Ectodermal cell (in vitro differentiated cells): ENCODE results near the gene MAP1LC3B2.
"Not testable (repeated sequence)": the region's sequence is repeated elsewhere in the genome, so short reads cannot be mapped to it uniquely, and the experiment has no call there.

Experiments
- H3K27ac ChIP-seq: 2 replicates; pipeline ENCODE4 v1.7.0; 2013; ENCODE audit warnings: mild to moderate bottlenecking, low read depth, low read length; ENCODE audit not compliant: insufficient read depth, poor library complexity, severe bottlenecking
- H3K27me3 ChIP-seq: 2 replicates; pipeline ENCODE4 v1.7.0; 2013; ENCODE audit warnings: mild to moderate bottlenecking, low read length; ENCODE audit not compliant: insufficient read depth, control insufficient read depth, poor library complexity, severe bottlenecking
- H3K36me3 ChIP-seq: one replicate; pipeline ENCODE4 v1.7.0; 2013; ENCODE audit warnings: low read length; ENCODE audit not compliant: control insufficient read depth, insufficient read depth
- H3K4me1 ChIP-seq: one replicate; pipeline ENCODE4 v1.7.0; 2013; ENCODE audit warnings: low read length; ENCODE audit not compliant: control insufficient read depth, insufficient read depth
- H3K4me3 ChIP-seq: 2 replicates; pipeline ENCODE4 v1.7.0; 2013; ENCODE audit warnings: low read depth, low read length, control low read depth; ENCODE audit not compliant: insufficient read depth
- H3K9me3 ChIP-seq: 2 replicates; pipeline ENCODE4 v1.7.0; 2013; ENCODE audit warnings: mild to moderate bottlenecking, low read length, moderate library complexity; ENCODE audit not compliant: control insufficient read depth
- WGBS, 2 experiments: methylation state at CpG; one replicate each; pipeline ENCODE4 v1.1.7; 2013; ENCODE audit warnings: missing lambda C conversion rate in 2 of 2; 5-methylcytosine and 5-hydroxymethylcytosine counted together

Gene MAP1LC3B2

DNA sequence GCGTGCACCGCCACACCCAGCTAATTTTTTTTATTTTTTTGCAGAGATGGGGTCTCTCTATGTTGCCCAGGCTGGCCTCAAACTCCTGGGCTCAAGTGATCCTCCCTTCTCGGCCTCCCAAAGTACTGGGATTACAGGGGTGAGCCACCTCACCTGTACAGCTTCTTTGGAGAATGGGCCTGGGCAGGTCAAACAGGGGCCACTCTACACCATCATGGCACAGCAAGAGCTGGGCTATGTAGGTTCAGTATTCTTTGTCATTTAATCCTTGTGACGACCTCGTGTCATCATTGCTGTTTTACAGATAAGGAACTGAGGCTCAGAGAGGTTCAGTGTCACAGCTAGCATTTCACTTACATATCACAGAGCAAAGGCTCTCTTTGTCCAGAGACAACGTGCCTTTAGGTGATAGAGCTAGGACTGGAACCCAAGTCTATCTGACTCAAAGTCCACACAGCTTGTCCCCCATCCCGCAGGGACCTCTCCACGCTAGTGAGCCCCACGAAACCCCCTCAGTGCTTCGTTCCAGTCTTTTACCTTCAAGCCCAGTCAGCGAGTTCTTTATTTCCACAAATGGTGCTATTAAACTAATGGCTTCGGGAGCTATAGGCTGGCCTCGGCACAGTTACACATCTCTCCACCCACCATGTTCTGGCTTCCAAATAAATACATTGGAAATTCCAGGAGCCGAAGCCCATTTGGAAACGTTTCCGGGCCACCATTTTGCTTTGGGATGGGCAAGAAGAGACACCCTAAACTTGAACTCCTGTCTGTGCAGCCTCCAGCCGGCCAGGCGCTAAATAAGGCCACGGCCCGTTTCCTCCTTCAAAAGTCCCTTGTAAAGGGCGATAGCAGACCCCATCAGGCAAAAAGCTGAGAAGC lies 660 bp upstream of the MAP1LC3B2 start:
- no peak overlapping the region for H3K4me3 ChIP-seq
- no peaks in the 10 kb centered on the region for H3K27me3 ChIP-seq
- H3K4me1 ChIP-seq = peaks cover 12% of the 10 kb centered on the region
- 94% methylated on average over 21 of the region's 21 CpGs for WGBS, 2 experiments
- H3K27ac ChIP-seq = no peak overlapping the region
- no peaks in the 10 kb centered on the region for H3K9me3 ChIP-seq
- no peaks in the 10 kb centered on the region for H3K36me3 ChIP-seq

DNA sequence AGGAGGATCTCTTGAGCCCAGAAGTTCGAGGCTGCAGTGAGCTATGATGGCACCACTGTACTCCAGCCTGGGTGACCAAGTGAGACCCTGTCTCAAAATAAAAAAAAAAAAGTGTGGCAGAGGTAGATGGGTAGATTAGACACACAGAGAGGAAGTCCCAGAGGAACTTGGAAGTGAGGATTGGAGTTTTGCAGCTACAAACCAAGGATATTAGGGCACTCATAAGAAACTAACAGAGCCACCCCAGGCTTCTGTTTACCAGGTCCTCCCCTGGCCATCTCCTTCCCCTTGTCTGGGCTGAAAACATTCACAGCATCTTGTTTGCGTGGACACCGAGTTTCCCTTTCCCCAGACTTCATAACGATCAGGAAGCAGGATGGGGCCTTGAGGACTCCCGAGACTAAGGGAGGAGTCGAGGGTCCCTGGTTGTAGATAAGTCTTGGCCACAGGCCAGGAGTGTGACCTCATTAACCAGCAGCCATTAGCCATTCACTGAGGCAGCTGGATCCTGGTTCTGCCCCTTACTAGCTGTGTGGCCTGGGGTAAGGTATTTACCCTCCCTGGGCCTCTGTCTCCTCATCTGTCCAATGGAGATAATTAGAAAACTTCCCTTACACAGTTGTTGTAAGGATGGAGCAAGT lies 2.1 kb downstream of the MAP1LC3B2 start:
- H3K36me3 ChIP-seq = no peaks in the 10 kb centered on the region
- H3K27me3 ChIP-seq = no peaks in the 10 kb centered on the region
- peaks cover 12% of the 10 kb centered on the region for H3K4me1 ChIP-seq
- WGBS, 2 experiments = 93 to 97% methylated on average over 6 of the region's 6 CpGs
- no peak overlapping the region for H3K4me3 ChIP-seq
- no peaks in the 10 kb centered on the region for H3K9me3 ChIP-seq
- H3K27ac ChIP-seq = no peak overlapping the region

DNA sequence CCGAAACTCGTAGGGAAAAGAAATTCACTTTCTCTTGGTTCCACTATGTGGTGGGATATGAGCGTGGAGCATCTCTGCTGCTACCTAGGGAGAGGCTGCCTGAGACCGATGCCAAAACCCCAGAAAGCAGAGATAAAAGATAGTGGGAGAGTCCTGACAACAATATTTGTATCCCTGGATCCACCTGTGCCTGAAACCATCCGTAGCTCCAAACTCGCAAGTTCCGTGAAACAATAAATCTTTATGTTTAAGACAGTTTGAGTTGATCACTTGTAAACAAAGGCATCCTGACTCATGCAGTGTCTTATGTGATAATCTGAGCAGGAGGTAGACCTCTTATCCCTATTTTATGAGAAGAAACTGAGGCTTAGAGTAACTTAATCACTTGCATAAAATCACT lies 2.9 kb downstream of the MAP1LC3B2 start:
- Histone ChIP-seq H3K4me3 (no peak overlapping the region), H3K27ac (no peak overlapping the region), H3K36me3 (no peaks in the 10 kb centered on the region), H3K4me1 (peaks cover 12% of the 10 kb centered on the region), H3K9me3 (no peaks in the 10 kb centered on the region), H3K27me3 (no peaks in the 10 kb centered on the region)
- 82 to 86% methylated on average over 7 of the region's 7 CpGs for WGBS, 2 experiments

DNA sequence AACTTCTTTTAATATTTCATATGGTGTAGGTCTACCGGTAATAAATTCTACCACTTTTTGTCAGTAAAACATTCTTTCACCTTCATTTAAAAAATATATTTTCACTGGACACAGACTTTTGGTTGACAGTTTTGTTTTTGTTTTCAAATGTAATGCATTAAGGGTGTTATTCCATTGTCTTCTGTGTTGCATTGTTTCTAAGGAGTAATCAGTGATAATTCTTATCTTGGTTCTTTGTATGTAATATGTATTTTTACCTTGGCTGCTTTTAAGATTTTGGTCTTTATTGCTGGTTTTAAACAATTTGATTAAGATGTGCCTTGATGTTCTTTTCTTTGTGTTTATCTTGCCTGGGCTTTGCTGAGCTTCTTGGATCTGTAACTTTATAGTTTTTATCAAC lies 4.1 kb downstream of the MAP1LC3B2 start:
- no peak overlapping the region for H3K4me3 ChIP-seq
- H3K27me3 ChIP-seq = no peaks in the 10 kb centered on the region
- H3K4me1 ChIP-seq = peaks cover 12% of the 10 kb centered on the region
- H3K36me3 ChIP-seq = no peaks in the 10 kb centered on the region
- no peaks in the 10 kb centered on the region for H3K9me3 ChIP-seq
- 100% methylated on average over 1 of the region's 1 CpG; no CpG with 5 or more reads in 1 of the 2 experiments for WGBS, 2 experiments
- H3K27ac ChIP-seq = no peak overlapping the region

DNA sequence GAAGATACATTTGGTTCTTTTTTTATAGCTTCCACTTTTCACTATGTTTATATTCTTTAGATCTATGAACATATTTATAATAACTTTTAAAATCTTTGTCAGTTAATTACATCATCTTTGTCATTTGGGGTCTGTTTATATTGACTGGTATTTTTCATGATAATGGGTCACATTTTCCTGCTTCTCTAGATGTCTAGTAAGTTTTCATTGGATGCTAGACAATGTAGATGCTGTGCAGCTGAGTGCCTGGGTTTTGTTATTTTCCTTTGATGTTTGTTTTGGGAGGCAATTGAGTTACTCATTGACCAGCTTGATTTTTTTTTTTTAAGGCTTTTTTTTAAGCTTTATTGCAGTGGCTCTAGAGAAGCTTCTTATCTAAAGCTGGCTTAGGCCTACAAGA lies 4.9 kb downstream of the MAP1LC3B2 start:
- H3K36me3 ChIP-seq = no peaks in the 10 kb centered on the region

DNA sequence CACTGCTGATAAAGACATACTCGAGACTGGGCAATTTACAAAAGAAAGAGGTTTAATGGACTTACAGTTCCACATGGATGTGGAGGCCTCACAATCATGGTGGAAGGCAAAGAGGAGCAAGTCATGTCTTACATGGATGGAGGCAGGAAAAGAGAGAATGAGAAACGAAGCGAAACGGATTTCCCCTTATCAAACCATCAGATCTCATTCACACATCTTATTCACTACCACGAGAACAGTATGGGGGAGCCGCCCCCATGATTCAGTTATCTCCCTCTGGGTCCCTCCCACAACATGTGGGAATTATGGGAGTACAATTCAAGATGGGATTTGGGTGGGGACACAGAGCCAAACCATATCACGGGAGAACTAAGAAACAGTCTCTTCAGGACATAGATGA lies 6.0 kb downstream of the MAP1LC3B2 start:
- not testable (repeated sequence) for H3K4me3 ChIP-seq, H3K36me3 ChIP-seq, H3K4me1 ChIP-seq, H3K27me3 ChIP-seq, H3K9me3 ChIP-seq, H3K27ac ChIP-seq
- 88 to 98% methylated on average over 3 to 7 of the region's 7 CpGs for WGBS, 2 experiments

More for the DNA sequence above, 4.9 kb downstream of the MAP1LC3B2 start:
- peaks cover 8% of the 10 kb centered on the region for H3K4me1 ChIP-seq
- H3K4me3 ChIP-seq = no peak overlapping the region
- no peak overlapping the region for H3K27ac ChIP-seq
- H3K9me3 ChIP-seq = no peaks in the 10 kb centered on the region
- no peaks in the 10 kb centered on the region for H3K27me3 ChIP-seq

DNA sequence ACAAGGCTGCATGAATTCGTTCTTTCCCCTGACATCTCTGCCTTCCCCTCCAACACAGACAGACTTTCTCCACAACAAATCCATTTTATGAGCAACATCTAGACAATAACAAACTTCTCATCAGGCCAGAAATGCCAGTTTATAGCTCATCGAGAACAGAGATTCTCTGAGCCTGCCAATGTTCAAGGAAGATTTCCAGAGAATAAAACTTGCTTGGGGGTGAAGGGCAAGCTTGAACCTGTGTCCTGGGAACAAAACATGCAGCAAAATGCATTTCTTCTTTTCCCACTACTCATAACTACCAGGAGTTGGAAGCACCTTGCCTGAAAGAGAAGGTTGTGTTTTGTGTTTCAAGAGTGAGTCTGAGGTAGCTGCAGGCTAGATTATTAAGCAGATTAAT lies 6.8 kb downstream of the MAP1LC3B2 start:
- Histone ChIP-seq H3K4me1 (no peaks in the 10 kb centered on the region), H3K36me3 (no peaks in the 10 kb centered on the region), H3K4me3 (no peak overlapping the region), H3K27me3 (no peaks in the 10 kb centered on the region), H3K9me3 (no peaks in the 10 kb centered on the region), H3K27ac (no peak overlapping the region)
- WGBS, 2 experiments = 93 to 95% methylated on average over 2 of the region's 2 CpGs

DNA sequence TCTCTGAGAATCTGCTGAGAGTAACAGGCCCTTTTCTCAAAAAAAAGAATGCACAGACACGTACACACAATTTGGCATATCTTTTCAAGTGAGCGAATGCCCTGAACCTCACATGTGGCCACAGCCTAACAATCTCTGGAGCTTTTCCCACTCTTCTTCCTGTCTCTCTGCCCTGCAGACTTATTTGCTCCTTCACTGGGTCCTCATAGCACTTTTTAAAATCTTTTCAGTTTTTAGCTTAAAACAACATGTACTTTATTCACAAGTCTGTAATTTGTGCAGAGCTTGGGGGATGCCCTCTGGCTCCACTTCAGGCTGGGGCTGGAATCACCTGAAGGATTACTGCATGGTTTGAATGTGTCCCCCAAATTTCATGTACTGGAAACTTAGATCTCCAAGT lies 9.0 kb downstream of the MAP1LC3B2 start:
- Histone ChIP-seq H3K4me3 (no peak overlapping the region), H3K27ac (no peak overlapping the region), H3K36me3 (no peaks in the 10 kb centered on the region), H3K4me1 (no peaks in the 10 kb centered on the region), H3K27me3 (no peaks in the 10 kb centered on the region), H3K9me3 (no peaks in the 10 kb centered on the region)
- WGBS, 2 experiments = 96% methylated on average over 2 of the region's 2 CpGs

DNA sequence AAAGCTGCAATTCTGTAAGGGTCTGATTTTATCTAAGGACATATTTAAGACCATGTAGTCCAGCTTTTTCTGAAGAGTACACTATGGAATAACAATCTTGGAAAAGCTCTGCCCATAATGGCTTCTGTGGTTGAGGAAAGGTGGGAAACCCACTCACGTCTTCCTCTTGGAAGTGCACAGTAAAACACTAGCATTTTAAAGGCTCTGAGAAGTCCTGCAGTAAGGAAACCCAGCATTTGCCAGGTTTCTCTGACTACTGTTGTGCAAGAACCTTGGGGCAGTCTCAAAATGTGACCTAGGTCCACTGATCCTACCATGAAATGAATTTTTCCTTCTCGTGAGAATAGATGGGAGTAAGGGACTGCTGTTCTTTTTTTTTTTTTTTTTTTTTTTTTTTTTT lies 11.9 kb downstream of the MAP1LC3B2 start:
- Histone ChIP-seq H3K4me1 (no peaks in the 10 kb centered on the region), H3K27ac (no peak overlapping the region), H3K36me3 (no peaks in the 10 kb centered on the region), H3K4me3 (no peak overlapping the region), H3K9me3 (no peaks in the 10 kb centered on the region), H3K27me3 (no peaks in the 10 kb centered on the region)
- 89 to 99% methylated on average over 2 of the region's 2 CpGs for whole genome bisulfite sequencing, 2 experiments

DNA sequence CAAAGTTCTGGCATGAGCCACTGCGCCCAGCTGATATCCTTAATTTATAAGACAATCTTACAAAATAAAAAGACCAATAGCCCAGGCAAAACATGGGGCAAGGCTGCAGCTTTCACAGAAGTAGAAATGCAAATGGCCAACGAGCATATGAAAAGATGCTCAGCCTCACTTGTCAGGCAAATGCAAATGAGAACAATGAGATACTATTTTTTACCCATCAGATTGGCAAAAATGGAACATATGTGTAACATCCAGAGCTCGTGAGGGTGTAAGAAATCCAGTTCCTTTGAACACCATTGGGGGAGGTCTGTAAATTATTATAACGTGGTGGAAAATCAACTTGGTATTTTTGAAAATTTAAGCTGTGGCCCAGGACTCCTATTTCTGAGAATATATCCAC lies 14.6 kb downstream of the MAP1LC3B2 start:
- 88 to 90% methylated on average over 4 of the region's 4 CpGs for WGBS, 2 experiments
- Histone ChIP-seq H3K4me3 (no peak overlapping the region), H3K27me3 (no peaks in the 10 kb centered on the region), H3K27ac (no peak overlapping the region), H3K36me3 (no peaks in the 10 kb centered on the region), H3K4me1 (no peaks in the 10 kb centered on the region), H3K9me3 (no peaks in the 10 kb centered on the region)
